Measurements from ENCODE around the gene GREM2. TPM values are rescaled to one million over a fixed set of nuclear protein-coding genes. Genes with fewer than 3 reads are reported as not detected.

Gene GREM2
- total and polyA plus RNA-seq, 2 of the 4 experiments (the other 2 are of a cell fraction) = 3.0 to 14.2 TPM

GRCh38 chr1:240656531-240656930 is 44.6 kb upstream of the GREM2 start:
- Histone ChIP-seq H4K91ac (ENCODE audit: insufficient read depth, low read depth, low read length) (no peak overlapping the region), H3K79me1 (ENCODE audit: low read depth in 1 of 2, low read length in 2 of 2) (no peaks in the 10 kb centered on the region), H4K20me1 (ENCODE audit: insufficient read depth, low read length) (no peaks in the 10 kb centered on the region), H3K9ac (ENCODE audit: low read depth, low read length) (no peak overlapping the region), H3K36me3 (ENCODE audit: control insufficient read depth, insufficient read depth, low read length) (no peaks in the 10 kb centered on the region), H3K9me3 (ENCODE audit: control insufficient read depth, insufficient read depth, low read length) (no peaks in the 10 kb centered on the region), H3K14ac (replicated peaks; ENCODE audit: low read depth, low read length) (no peak overlapping the region), H3K4me1 (ENCODE audit: control insufficient read depth, insufficient read depth, low read length) (peaks cover 5% of the 10 kb centered on the region), H2AK9ac (replicated peaks; ENCODE audit: low read depth, low read length, poor library complexity) (no peak overlapping the region), H2BK15ac (ENCODE audit: low read depth, low read length) (no peak overlapping the region), H3K18ac (ENCODE audit: low read depth, low read length) (no peak overlapping the region), H3K23ac (ENCODE audit: low read depth, low read length) (no peak overlapping the region), H3K4ac (ENCODE audit: low read depth, low read length) (no peak overlapping the region), H4K8ac (ENCODE audit: low read depth in 2 of 2, low read length in 2 of 2) (no peak overlapping the region), H2BK120ac (ENCODE audit: low read depth, low read length) (no peak overlapping the region), H2AK5ac (ENCODE audit: low read depth, low read length) (no peak overlapping the region), H3K9me1 (ENCODE audit: insufficient read depth, low read length) (peaks cover 4% of the 10 kb centered on the region), H2BK20ac (ENCODE audit: low read depth, low read length) (no peak overlapping the region), H3K4me2 (ENCODE audit: low read depth, low read length) (no peak overlapping the region), H3K4me3 (ENCODE audit: insufficient read depth, low read depth, low read length) (no peak overlapping the region), H3K27me3 (ENCODE audit: control insufficient read depth, insufficient read depth, low read length) (no peaks in the 10 kb centered on the region), H3K27ac (ENCODE audit: insufficient read depth, low read length) (no peak overlapping the region), H3K56ac (ENCODE audit: extremely low read depth, insufficient read depth, low read length) (no peak overlapping the region), H2AFZ (replicated peaks; ENCODE audit: low read length, poor library complexity) (no peak overlapping the region), H2BK5ac (ENCODE audit: low read depth, low read length, poor library complexity, severe bottlenecking) (no peak overlapping the region), H4K5ac (ENCODE audit: low read depth, low read length) (no peak overlapping the region)
- POLR2A ChIA-PET (ENCODE audit: unreplicated experiment) = no interaction called here
- no TSS peak for BruUV-seq (replicated peaks)
- intact Hi-C loops (cut with micrococcal nuclease) = no loop called here
- dilution Hi-C loops (cut with HindIII; ENCODE audit: low sequenced_read_pairs, unreplicated experiment) = no loop called here
- TF ChIP-seq RCOR1 (IDR thresholded peaks at IDR 0.05; ENCODE audit: insufficient replicate concordance, low read length) = no peak
- no peak for TF ChIP-seq POLR2A (IDR thresholded peaks at IDR 0.05; ENCODE audit: low read depth, low read length)
- no peak for TF ChIP-seq RAD21 (IDR thresholded peaks at IDR 0.05; ENCODE audit: low read length)
- TF ChIP-seq USF2 (IDR thresholded peaks at IDR 0.05; ENCODE audit: low read depth, low read length) = no peak
- no peak for TF ChIP-seq RFX5 (IDR thresholded peaks at IDR 0.05; ENCODE audit: low read depth, low read length)
- no peak for TF ChIP-seq FOS (IDR thresholded peaks at IDR 0.05; ENCODE audit: low read depth, low read length)
- TF ChIP-seq MAZ (IDR thresholded peaks at IDR 0.05; ENCODE audit: borderline replicate concordance, low read depth, low read length) = no peak
- TF ChIP-seq MXI1 (IDR thresholded peaks at IDR 0.05; ENCODE audit: borderline replicate concordance, low read depth, low read length) = no peak
- TF ChIP-seq CEBPB (IDR thresholded peaks at IDR 0.05; ENCODE audit: low read depth, low read length) = no peak
- in situ Hi-C loops (cut with MboI; ENCODE audit: low sequenced_read_pairs) = no loop called here
- WGBS, 2 experiments (ENCODE audit: extremely low coverage in 2 of 2, insufficient read length in 1 of 2) = no CpG with 5 or more reads among the region's 4 CpGs
- CTCF ChIA-PET = interaction anchor here (0.6 kb wide), 1 partner anchor 15 kb away, joined by 4 read pairs; no protein-coding TSS in a partner anchor
- DNase-seq (no peak), ATAC-seq (ENCODE audit: low read depth) (no peak)

Measured in IMR-90 (cell line).